PC-9 (cell line): ENCODE data around the gene UFD1. TPM values are rescaled to one million over a fixed set of nuclear protein-coding genes. Genes with fewer than 3 reads are reported as not detected.

Experiments
- BruUV-seq: library from RNA; stranded (reverse); fragments of 400-500 nt; replicated peaks from 2 replicates; lab custom pipeline; 2021; lab: Mats Ljungman, UMichigan
- CTCF ChIA-PET: fragments of 300-600 bp; sonication (Branson Sonifier 250); formaldehyde crosslinking; loops from one replicate; lab custom pipeline; 2022; ENCODE audit warnings: antibody characterized with exemption; lab: Charles Lee
- POLR2A ChIA-PET: fragments of 300-600 bp; sonication (Branson Sonifier 250); formaldehyde crosslinking; loops from one replicate; lab custom pipeline; 2022; ENCODE audit warnings: antibody characterized with exemption; ENCODE audit not compliant: unreplicated experiment; lab: Charles Lee
- DNase-seq, 2 experiments: peaks; one replicate each; pipeline versions ENCODE4 v3.0.0 to v3.0.0-alpha.2; 2015 to 2022; ENCODE audit warnings: mixed read lengths in 1 of 2
- H2AFZ ChIP-seq: fragments of 200-600 bp; sonication (generic); 2 replicates; pipeline ENCODE4 v1.8.1; 2017; ENCODE audit warnings: antibody characterized with exemption
- H3F3A ChIP-seq: fragments of 200-600 bp; sonication (generic); 2 replicates; pipeline ENCODE4 v1.8.1; 2017; ENCODE audit warnings: antibody characterized with exemption, mild to moderate bottlenecking, low read depth; ENCODE audit not compliant: insufficient read depth
- H3K27ac ChIP-seq: fragments of 200-600 bp; sonication (generic); 2 replicates; pipeline ENCODE4 v1.6.1; 2016; ENCODE audit warnings: mixed run types
- H3K27me3 ChIP-seq: fragments of 200-600 bp; sonication (generic); 2 replicates; pipeline ENCODE4 v1.6.1; 2016; ENCODE audit warnings: low read depth, mixed run types; ENCODE audit not compliant: insufficient read depth
- H3K36me3 ChIP-seq: fragments of 200-600 bp; sonication (generic); 2 replicates; pipeline ENCODE4 v1.6.1; 2016; ENCODE audit warnings: low read depth, mixed run types
- H3K4me1 ChIP-seq: fragments of 200-600 bp; sonication (generic); replicated peaks from 2 replicates; pipeline ENCODE4 v1.6.1; 2016; ENCODE audit warnings: mixed run types; ENCODE audit not compliant: insufficient read depth
- H3K4me2 ChIP-seq: fragments of 200-600 bp; sonication (generic); 2 replicates; pipeline ENCODE4 v1.6.1; 2017; ENCODE audit warnings: mixed run types
- H3K4me3 ChIP-seq: fragments of 200-600 bp; sonication (generic); 2 replicates; pipeline ENCODE4 v1.6.1; 2016; ENCODE audit warnings: mixed run types
- H3K79me2 ChIP-seq: fragments of 200-600 bp; sonication (generic); 2 replicates; pipeline ENCODE4 v1.6.1; 2017; ENCODE audit warnings: low read depth, mixed run types
- H3K9me2 ChIP-seq: fragments of 200-600 bp; sonication (generic); 2 replicates; pipeline ENCODE4 v1.8.1; 2017; ENCODE audit warnings: mild to moderate bottlenecking; ENCODE audit not compliant: insufficient read depth
- H3K9me3 ChIP-seq: fragments of 200-600 bp; sonication (generic); 2 replicates; pipeline ENCODE4 v1.8.1; 2016; ENCODE audit warnings: low read depth; ENCODE audit not compliant: insufficient read depth
- H4K20me1 ChIP-seq: fragments of 200-600 bp; sonication (generic); 2 replicates; pipeline ENCODE4 v1.8.1; 2017; ENCODE audit not compliant: insufficient read depth
- EZH2 ChIP-seq: fragments of 200-600 bp; sonication (generic); IDR thresholded peaks from 2 replicates; pipeline ENCODE4 v1.8.0; 2017; ENCODE audit warnings: antibody characterized with exemption, low read depth
- intact Hi-C: fragments of 100-400 bp; cut with micrococcal nuclease; formaldehyde crosslinking; loops from one replicate; pipeline ENCODE4 v1.10.0; 2022; ENCODE audit not compliant: unreplicated experiment
- total RNA-seq: library from RNA; stranded (reverse); gene quantifications from 2 replicates; pipeline ENCODE4 v1.2.3, GENCODE V29; 2021
- TF ChIP-seq, protein P1 (sequence below): fragments of 200-600 bp; sonication (generic); conservative IDR thresholded peaks from 2 replicates; pipeline ENCODE4 v1.6.1; 2017; ENCODE audit warnings: mixed run types, antibody characterized with exemption, mild to moderate bottlenecking, moderate library complexity

UFD1 gene
- total RNA-seq, 1 experiment from 2014 or later, result 66.9 TPM

DNA sequence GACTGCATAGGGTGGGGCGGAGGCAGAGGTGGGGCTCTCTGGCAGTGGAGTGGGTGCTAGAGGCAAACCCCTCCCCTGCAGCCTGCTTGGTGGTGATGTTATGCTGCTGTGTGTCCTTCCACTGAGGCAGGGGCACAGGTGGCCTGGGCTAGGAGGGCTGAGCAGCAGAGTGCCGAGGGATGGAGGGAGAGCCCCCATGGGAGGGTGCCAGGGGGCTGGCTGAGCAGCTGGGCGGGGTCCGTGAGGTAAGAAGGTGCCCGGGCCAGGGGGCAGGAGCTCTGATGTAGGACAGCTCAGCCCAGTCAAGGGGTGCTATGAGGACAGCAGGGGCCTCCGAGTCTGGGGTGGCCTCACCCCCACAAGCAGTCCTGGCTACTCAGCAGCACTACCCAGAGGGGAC, 41.0 kb upstream of the UFD1 start:
- Histone ChIP-seq H3K36me3 (no peaks in the 10 kb centered on the region), H3K4me2 (no peak overlapping the region), H4K20me1 (no peaks in the 10 kb centered on the region), H3K9me2 (no peaks in the 10 kb centered on the region), H3K9me3 (no peaks in the 10 kb centered on the region), H3K4me1 (no peaks in the 10 kb centered on the region), H3K79me2 (no peaks in the 10 kb centered on the region), H2AFZ (no peak overlapping the region), H3K27ac (no peak overlapping the region), H3K27me3 (no peaks in the 10 kb centered on the region), H3F3A (no peaks in the 10 kb centered on the region), H3K4me3 (no peak overlapping the region)
- intact Hi-C loops, result no loop called here
- CTCF ChIA-PET, result no interaction called here
- TF ChIP-seq, protein P1, sequence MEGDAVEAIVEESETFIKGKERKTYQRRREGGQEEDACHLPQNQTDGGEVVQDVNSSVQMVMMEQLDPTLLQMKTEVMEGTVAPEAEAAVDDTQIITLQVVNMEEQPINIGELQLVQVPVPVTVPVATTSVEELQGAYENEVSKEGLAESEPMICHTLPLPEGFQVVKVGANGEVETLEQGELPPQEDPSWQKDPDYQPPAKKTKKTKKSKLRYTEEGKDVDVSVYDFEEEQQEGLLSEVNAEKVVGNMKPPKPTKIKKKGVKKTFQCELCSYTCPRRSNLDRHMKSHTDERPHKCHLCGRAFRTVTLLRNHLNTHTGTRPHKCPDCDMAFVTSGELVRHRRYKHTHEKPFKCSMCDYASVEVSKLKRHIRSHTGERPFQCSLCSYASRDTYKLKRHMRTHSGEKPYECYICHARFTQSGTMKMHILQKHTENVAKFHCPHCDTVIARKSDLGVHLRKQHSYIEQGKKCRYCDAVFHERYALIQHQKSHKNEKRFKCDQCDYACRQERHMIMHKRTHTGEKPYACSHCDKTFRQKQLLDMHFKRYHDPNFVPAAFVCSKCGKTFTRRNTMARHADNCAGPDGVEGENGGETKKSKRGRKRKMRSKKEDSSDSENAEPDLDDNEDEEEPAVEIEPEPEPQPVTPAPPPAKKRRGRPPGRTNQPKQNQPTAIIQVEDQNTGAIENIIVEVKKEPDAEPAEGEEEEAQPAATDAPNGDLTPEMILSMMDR, result no peak
- no peak for TF ChIP-seq EZH2
- BruUV-seq, result no TSS peak
- POLR2A ChIA-PET, result interaction anchor here (0.6 kb wide), 1 partner anchor 17 kb away, joined by 6 read pairs; no protein-coding TSS in a partner anchor
- no peak for DNase-seq

DNA sequence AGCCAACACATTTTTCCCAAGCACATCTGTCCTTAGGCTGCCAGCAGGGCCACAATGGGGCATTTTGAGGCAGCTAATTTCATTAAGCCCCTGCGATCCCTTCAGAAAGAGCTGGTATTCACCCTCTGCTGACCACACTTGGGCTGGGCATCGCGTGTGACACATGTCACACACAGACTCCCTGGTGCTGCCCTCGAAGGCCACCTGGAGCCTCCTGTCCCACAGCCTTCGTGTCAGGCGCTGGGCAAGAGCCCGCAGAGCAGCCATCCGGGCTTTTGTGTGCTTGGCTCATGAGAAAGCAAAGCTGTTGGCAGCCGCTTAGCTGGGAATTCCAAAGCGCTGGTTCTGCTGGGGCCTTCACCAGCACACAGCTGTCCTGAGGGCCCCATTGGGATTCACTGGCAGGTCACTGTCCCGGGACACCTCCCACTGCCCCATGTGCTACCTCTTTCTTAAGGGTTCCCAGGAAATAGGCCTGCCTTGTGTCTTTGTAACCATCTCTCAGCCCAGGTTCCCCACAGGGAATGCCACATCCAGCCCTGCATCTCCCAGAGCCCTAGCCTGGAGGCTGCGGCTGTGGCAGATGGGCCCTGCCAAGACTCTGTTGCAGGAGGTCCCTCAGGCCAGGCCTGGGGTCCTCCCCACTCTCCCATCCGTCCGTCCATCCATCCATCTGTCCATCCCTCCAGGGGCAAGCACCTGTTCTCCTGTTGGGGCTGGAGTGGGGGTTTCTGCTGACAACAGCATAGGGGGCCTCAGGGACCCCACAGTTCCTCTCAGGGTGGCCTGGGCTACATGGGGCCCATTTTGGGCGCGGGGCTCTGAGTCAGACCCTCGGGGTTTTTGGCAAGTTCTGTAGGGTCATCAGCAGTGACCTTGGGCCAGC, 40.3 kb upstream of the UFD1 start:
- Histone ChIP-seq H3F3A (no peaks in the 10 kb centered on the region), H4K20me1 (no peaks in the 10 kb centered on the region), H3K4me1 (no peaks in the 10 kb centered on the region), H3K27me3 (no peaks in the 10 kb centered on the region), H3K4me3 (no peak overlapping the region), H2AFZ (no peak overlapping the region), H3K79me2 (no peaks in the 10 kb centered on the region), H3K36me3 (no peaks in the 10 kb centered on the region), H3K27ac (no peak overlapping the region), H3K9me2 (no peaks in the 10 kb centered on the region), H3K9me3 (no peaks in the 10 kb centered on the region), H3K4me2 (no peak overlapping the region)
- intact Hi-C loops, result no loop called here
- POLR2A ChIA-PET, result no interaction called here
- TF ChIP-seq, protein P1, result no peak
- no peak for TF ChIP-seq EZH2
- CTCF ChIA-PET, result no interaction called here
- BruUV-seq, result no TSS peak
- DNase-seq, result no peak

DNA sequence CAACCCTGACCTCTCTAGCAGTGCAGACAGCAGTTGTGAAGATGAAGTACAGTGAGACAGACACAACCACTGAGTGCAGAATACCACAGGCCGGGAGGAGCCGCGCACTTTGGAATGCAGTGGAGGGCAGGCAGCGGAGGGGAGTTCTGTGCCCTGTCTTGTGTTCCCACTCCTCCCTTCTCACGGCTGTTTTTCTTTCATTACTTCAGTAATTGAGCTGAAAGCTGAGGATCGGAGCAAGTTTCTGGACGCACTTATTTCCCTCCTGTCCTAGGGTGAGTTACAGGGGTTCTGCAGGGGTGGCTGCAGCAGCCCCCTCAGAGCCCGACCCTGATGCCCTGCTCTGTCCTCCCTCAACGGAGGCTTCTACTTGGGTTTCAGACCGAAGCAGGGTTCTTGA, 39.6 kb upstream of the UFD1 start:
- H4K20me1 ChIP-seq, result no peaks in the 10 kb centered on the region
- H3K4me2 ChIP-seq, result no peak overlapping the region
- no peak for TF ChIP-seq EZH2
- TF ChIP-seq, protein P1, result no peak
- no peaks in the 10 kb centered on the region for H3K4me1 ChIP-seq
- H3F3A ChIP-seq, result no peaks in the 10 kb centered on the region
- ChIA-PET POLR2A (no interaction called here), CTCF (no interaction called here)
- H3K79me2 ChIP-seq, result no peaks in the 10 kb centered on the region
- DNase-seq, result no peak
- no TSS peak for BruUV-seq
- intact Hi-C loops, result no loop called here
- H3K27ac ChIP-seq, result no peak overlapping the region
- H3K9me3 ChIP-seq, result no peaks in the 10 kb centered on the region
- H3K9me2 ChIP-seq, result no peaks in the 10 kb centered on the region
- no peaks in the 10 kb centered on the region for H3K36me3 ChIP-seq
- H3K4me3 ChIP-seq, result no peak overlapping the region
- no peaks in the 10 kb centered on the region for H3K27me3 ChIP-seq
- H2AFZ ChIP-seq, result no peak overlapping the region
